Heart left ventricle (tissue), 13 donors: ENCODE data around the gene ZWILCH.

Experiments
- POLR2A ChIP-seq, 2 donors: fragments of 450-650 bp; IDR thresholded peaks; one replicate each; pipeline ENCODE4 v1.6.1; 2017; ENCODE audit warnings: antibody characterized with exemption in 2 of 2, mild to moderate bottlenecking in 2 of 2, moderate library complexity in 2 of 2
- TF ChIP-seq, protein P1 (sequence below), 12 donors: fragments of 200-600 bp; sonication (generic) in 4 of 12; IDR thresholded peaks; one replicate each; pipeline versions ENCODE4 v1.5.0 to v1.8.0; 2018 to 2022; ENCODE audit warnings: antibody characterized with exemption in 12 of 12, mild to moderate bottlenecking in 5 of 12
- donor health status: ischemic (EF 13 %, LVEDD 7.1; RV severe dilation, severe dysfunction).
- donor health status: DM: no; HTN: yes; CAD: no.
- donor health status: DM: no; HTN: no; CAD: no.
- donor health status: ischemic (EF 25% LVEDD 6.9; RV normal size, moderate dysfunction).
- donor health status: ischemic (EF 25% LVEDD 5.7; RV mildly dilated, moderate dysfunction).
- donor health status: ischemic (EF 35%, LVEDD 5.7; RV mildly dilated, moderate dysfunction).
- donor health status: nonischemic (EF 11% LVEDD 7.7; RV severe dilation, severe dysfunction).
- donor health status: DM: yes; HTN: yes; CAD: no.
- donor health status: PGD.
- donor health status: ischemic (EF 29% LVEDD 5.4; RV normal size, mild dysfunction).
- donor health status: nonischemic (EF 23%, LVEDD 6.1; RV moderate dilation, normal function).

DNA sequence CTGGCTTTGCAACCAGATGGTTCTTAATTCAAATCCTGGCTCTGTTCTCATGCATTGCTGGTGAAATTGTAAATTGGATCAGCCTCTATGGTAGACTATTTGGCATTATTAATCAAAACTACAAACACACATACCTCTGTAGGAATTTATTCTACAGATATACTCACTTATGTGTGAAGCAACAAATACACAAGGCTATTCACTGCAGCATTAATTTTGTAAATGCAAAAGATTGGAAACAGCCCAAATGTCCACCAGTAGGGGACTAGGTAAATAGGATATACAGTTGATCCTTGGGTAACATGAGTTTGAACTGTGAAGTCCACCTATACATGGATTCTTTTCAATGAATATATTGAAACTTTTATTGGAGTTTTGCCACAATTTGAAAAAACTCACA lies 90.2 kb downstream of the ZWILCH start:
- no peak for TF ChIP-seq POLR2A (IDR thresholded peaks at IDR 0.05)
- TF ChIP-seq, protein P1, sequence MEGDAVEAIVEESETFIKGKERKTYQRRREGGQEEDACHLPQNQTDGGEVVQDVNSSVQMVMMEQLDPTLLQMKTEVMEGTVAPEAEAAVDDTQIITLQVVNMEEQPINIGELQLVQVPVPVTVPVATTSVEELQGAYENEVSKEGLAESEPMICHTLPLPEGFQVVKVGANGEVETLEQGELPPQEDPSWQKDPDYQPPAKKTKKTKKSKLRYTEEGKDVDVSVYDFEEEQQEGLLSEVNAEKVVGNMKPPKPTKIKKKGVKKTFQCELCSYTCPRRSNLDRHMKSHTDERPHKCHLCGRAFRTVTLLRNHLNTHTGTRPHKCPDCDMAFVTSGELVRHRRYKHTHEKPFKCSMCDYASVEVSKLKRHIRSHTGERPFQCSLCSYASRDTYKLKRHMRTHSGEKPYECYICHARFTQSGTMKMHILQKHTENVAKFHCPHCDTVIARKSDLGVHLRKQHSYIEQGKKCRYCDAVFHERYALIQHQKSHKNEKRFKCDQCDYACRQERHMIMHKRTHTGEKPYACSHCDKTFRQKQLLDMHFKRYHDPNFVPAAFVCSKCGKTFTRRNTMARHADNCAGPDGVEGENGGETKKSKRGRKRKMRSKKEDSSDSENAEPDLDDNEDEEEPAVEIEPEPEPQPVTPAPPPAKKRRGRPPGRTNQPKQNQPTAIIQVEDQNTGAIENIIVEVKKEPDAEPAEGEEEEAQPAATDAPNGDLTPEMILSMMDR (IDR thresholded peaks at IDR 0.05), result no peak
